ENCODE measurements around the gene CIP2A. TPM values are rescaled to one million over a fixed set of nuclear protein-coding genes. Genes with fewer than 3 reads are reported as not detected.

The CIP2A gene
- total RNA-seq, 1 experiment from 2014 or later = 26.9 TPM

- Histone ChIP-seq H3K36me3 (ENCODE audit: control insufficient read depth, insufficient read depth, low read length) (no peaks in the 10 kb centered on the region), H3K9me3 (no peaks in the 10 kb centered on the region), H3K4me3 (ENCODE audit: low read depth, low read length) (no peak overlapping the region), H3K4me1 (no peaks in the 10 kb centered on the region), H3K27me3 (replicated peaks; ENCODE audit: control insufficient read depth, insufficient read depth, low read length) (no peaks in the 10 kb centered on the region)
- TF ChIP-seq, protein P1, sequence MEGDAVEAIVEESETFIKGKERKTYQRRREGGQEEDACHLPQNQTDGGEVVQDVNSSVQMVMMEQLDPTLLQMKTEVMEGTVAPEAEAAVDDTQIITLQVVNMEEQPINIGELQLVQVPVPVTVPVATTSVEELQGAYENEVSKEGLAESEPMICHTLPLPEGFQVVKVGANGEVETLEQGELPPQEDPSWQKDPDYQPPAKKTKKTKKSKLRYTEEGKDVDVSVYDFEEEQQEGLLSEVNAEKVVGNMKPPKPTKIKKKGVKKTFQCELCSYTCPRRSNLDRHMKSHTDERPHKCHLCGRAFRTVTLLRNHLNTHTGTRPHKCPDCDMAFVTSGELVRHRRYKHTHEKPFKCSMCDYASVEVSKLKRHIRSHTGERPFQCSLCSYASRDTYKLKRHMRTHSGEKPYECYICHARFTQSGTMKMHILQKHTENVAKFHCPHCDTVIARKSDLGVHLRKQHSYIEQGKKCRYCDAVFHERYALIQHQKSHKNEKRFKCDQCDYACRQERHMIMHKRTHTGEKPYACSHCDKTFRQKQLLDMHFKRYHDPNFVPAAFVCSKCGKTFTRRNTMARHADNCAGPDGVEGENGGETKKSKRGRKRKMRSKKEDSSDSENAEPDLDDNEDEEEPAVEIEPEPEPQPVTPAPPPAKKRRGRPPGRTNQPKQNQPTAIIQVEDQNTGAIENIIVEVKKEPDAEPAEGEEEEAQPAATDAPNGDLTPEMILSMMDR (IDR thresholded peaks at IDR 0.05; ENCODE audit: insufficient read depth in 1 of 2, low read depth in 1 of 2, low read length in 1 of 2, severe bottlenecking in 1 of 2, unreplicated experiment in 1 of 2) = no peak
- ChIA-PET CTCF (no interaction called here), POLR2A (no interaction called here)
- BruUV-seq (replicated peaks) = no TSS peak
- no peak for DNase-seq
- no peaks in the 10 kb centered on the region for H3K4me1 Mint-ChIP-seq (ENCODE audit: low read depth, unreplicated experiment)
- peaks cover 10% of the 10 kb centered on the region for H3K27me3 Mint-ChIP-seq (ENCODE audit: insufficient read depth, unreplicated experiment)
- no peak overlapping the region for H3K27ac Mint-ChIP-seq (ENCODE audit: unreplicated experiment)
- intact Hi-C loops (cut with micrococcal nuclease; ENCODE audit: unreplicated experiment) = no loop called here
- H3K4me3 Mint-ChIP-seq (ENCODE audit: unreplicated experiment) = no peak overlapping the region
- no peaks in the 10 kb centered on the region for H3K9me3 Mint-ChIP-seq (ENCODE audit: unreplicated experiment)
- no peaks in the 10 kb centered on the region for H3K36me3 Mint-ChIP-seq (ENCODE audit: insufficient read depth, unreplicated experiment)
Measured at GRCh38 chr3:108512671-108513070, 76.6 kb downstream of the CIP2A start.

GRCh38 chr3:108511490-108511889 lies 77.7 kb downstream of the CIP2A start:
- Mint-ChIP-seq H3K27ac (ENCODE audit: unreplicated experiment) (no peak overlapping the region), H3K4me3 (ENCODE audit: unreplicated experiment) (no peak overlapping the region), H3K4me1 (ENCODE audit: low read depth, unreplicated experiment) (no peaks in the 10 kb centered on the region), H3K27me3 (ENCODE audit: insufficient read depth, unreplicated experiment) (peaks cover 10% of the 10 kb centered on the region), H3K9me3 (ENCODE audit: unreplicated experiment) (no peaks in the 10 kb centered on the region), H3K36me3 (ENCODE audit: insufficient read depth, unreplicated experiment) (no peaks in the 10 kb centered on the region)
- no peaks in the 10 kb centered on the region for H3K27me3 ChIP-seq (replicated peaks; ENCODE audit: control insufficient read depth, insufficient read depth, low read length)
- DNase-seq = no peak
- no peak overlapping the region for H3K4me3 ChIP-seq (ENCODE audit: low read depth, low read length)
- intact Hi-C loops (cut with micrococcal nuclease; ENCODE audit: unreplicated experiment) = no loop called here
- H3K9me3 ChIP-seq = no peaks in the 10 kb centered on the region
- ChIA-PET POLR2A (no interaction called here), CTCF (no interaction called here)
- BruUV-seq (replicated peaks) = no TSS peak
- H3K36me3 ChIP-seq (ENCODE audit: control insufficient read depth, insufficient read depth, low read length) = no peaks in the 10 kb centered on the region
- H3K4me1 ChIP-seq = no peaks in the 10 kb centered on the region
- TF ChIP-seq, protein P1 (IDR thresholded peaks at IDR 0.05; ENCODE audit: insufficient read depth in 1 of 2, low read depth in 1 of 2, low read length in 1 of 2, severe bottlenecking in 1 of 2, unreplicated experiment in 1 of 2) = no peak

- Mint-ChIP-seq H3K27me3 (ENCODE audit: insufficient read depth, unreplicated experiment) (peaks cover 10% of the 10 kb centered on the region), H3K4me3 (ENCODE audit: unreplicated experiment) (no peak overlapping the region), H3K36me3 (ENCODE audit: insufficient read depth, unreplicated experiment) (no peaks in the 10 kb centered on the region), H3K27ac (ENCODE audit: unreplicated experiment) (no peak overlapping the region), H3K9me3 (ENCODE audit: unreplicated experiment) (no peaks in the 10 kb centered on the region), H3K4me1 (ENCODE audit: low read depth, unreplicated experiment) (no peaks in the 10 kb centered on the region)
- H3K4me1 ChIP-seq = no peaks in the 10 kb centered on the region
- no peak overlapping the region for H3K4me3 ChIP-seq (ENCODE audit: low read depth, low read length)
- no peaks in the 10 kb centered on the region for H3K9me3 ChIP-seq
- TF ChIP-seq, protein P1 (IDR thresholded peaks at IDR 0.05; ENCODE audit: insufficient read depth in 1 of 2, low read depth in 1 of 2, low read length in 1 of 2, severe bottlenecking in 1 of 2, unreplicated experiment in 1 of 2) = no peak
- no peaks in the 10 kb centered on the region for H3K27me3 ChIP-seq (replicated peaks; ENCODE audit: control insufficient read depth, insufficient read depth, low read length)
- BruUV-seq (replicated peaks) = no TSS peak
- ChIA-PET CTCF (no interaction called here), POLR2A (no interaction called here)
- H3K36me3 ChIP-seq (ENCODE audit: control insufficient read depth, insufficient read depth, low read length) = no peaks in the 10 kb centered on the region
- intact Hi-C loops (cut with micrococcal nuclease; ENCODE audit: unreplicated experiment) = no loop called here
- no peak for DNase-seq
Measured at GRCh38 chr3:108511055-108511454, 78.2 kb downstream of the CIP2A start.

All from Caco-2 (cell line).